ENCODE data around the gene NAB2. TPM values are rescaled to one million over a fixed set of nuclear protein-coding genes. Genes with fewer than 3 reads are reported as not detected.
A peak's percentile ranks its signal among the peaks of the same experiment; 100 is the strongest.

Gene NAB2
- total and polyA plus RNA-seq, 9 of the 15 experiments (the other 6 are each of a cell fraction or from before 2014, with no cell fraction given) = 0.45 to 40.9 (median 20.4) TPM

- no TSS peak for BruUV-seq (replicated peaks)
- Histone ChIP-seq H3K27me3 (ENCODE audit: control insufficient read depth in 2 of 2, insufficient read depth in 2 of 2, low read length in 2 of 2) (peaks cover 0 to 11% of the 10 kb centered on the region in 2 experiments; a peak in 2 of 5 replicates), H3K4me1 (replicated peaks in 1 of 2; ENCODE audit: control insufficient read depth in 2 of 2, insufficient read depth in 2 of 2, low read length in 2 of 2) (peaks cover 18 to 21% of the 10 kb centered on the region in 2 experiments; a peak in 3 of 5 replicates), H3K4me2 (ENCODE audit: insufficient read depth, low read length) (no peak overlapping the region), H4K20me1 (replicated peaks; ENCODE audit: control insufficient read depth, insufficient read depth, low read length) (0 out of 2 replicates have a peak, but pooled peaks cover 3% of the 10 kb centered on the region), H3K9me1 (ENCODE audit: control insufficient read depth, insufficient read depth, low read length) (no peaks in the 10 kb centered on the region), H3K9ac (ENCODE audit: insufficient read depth in 1 of 2, low read depth in 2 of 2, low read length in 2 of 2) (peak overlapping the region in 1 of 2 experiments; percentile 13; a peak in 1 of 4 replicates), H3K27ac (ENCODE audit: extremely low read depth, low read depth, low read length) (no peak overlapping the region), H3K79me2 (ENCODE audit: control insufficient read depth, insufficient read depth, low read length) (no peaks in the 10 kb centered on the region), H3K9me3 (replicated peaks; ENCODE audit: control insufficient read depth, insufficient read depth, low read depth, low read length) (no peaks in the 10 kb centered on the region), H2AFZ (ENCODE audit: low read depth, low read length) (no peak overlapping the region), H3K36me3 (ENCODE audit: control insufficient read depth, insufficient read depth, low read length) (no peaks in the 10 kb centered on the region), H3K4me3 (no peak overlapping the region)
- 35% methylated on average over 7 of the region's 7 CpGs for WGBS (ENCODE audit: insufficient coverage, low coverage, missing lambda C conversion rate)
- intact Hi-C loops (cut with micrococcal nuclease) (no loop called here), in situ Hi-C loops (cut with MboI) (no loop called here)
- DNase-seq (ENCODE audit: extremely low read depth in 1 of 4, low spot score in 3 of 4) = no peak
- POLR2A ChIA-PET = no interaction called here
- ATAC-seq = no peak
- FAIRE-seq = no peak
- CTCF ChIA-PET (ENCODE audit: low intra/inter-chr PET ratio) = no interaction called here
- TF ChIP-seq ZNF282 (CRISPR knock-in tag; IDR thresholded peaks at IDR 0.05) = no peak
- no peak for TF ChIP-seq ZBTB26 (CRISPR knock-in tag; IDR thresholded peaks at IDR 0.05)
- no peak for TF ChIP-seq ARID3A (IDR thresholded peaks at IDR 0.05; ENCODE audit: borderline replicate concordance, low read depth, low read length)
- no peak for TF ChIP-seq ZNF134 (CRISPR knock-in tag; conservative IDR thresholded peaks at IDR 0.05)
- no peak for TF ChIP-seq ZNF780A (CRISPR knock-in tag; IDR thresholded peaks at IDR 0.05)
- TF ChIP-seq MAZ (CRISPR knock-in tag; conservative IDR thresholded peaks at IDR 0.05 in 1 of 2, IDR thresholded peaks at IDR 0.05 in 1 of 2) = no peak
- no peak for TF ChIP-seq SETDB1 (IDR thresholded peaks at IDR 0.05; ENCODE audit: low read length)
- no peak for TF ChIP-seq CBX3 (IDR thresholded peaks at IDR 0.05; ENCODE audit: borderline replicate concordance in 1 of 2, low read length in 2 of 2)
- no peak for TF ChIP-seq BACH1 (tag; IDR thresholded peaks at IDR 0.05)
- TF ChIP-seq TSC22D4 (tag; IDR thresholded peaks at IDR 0.05) = no peak
Observed at GRCh38 chr12:57142727-57143126, 53.8 kb downstream of the NAB2 start.

Measured in K562 (cell line).